Stimulated activated naive CD4-positive, alpha-beta T cell (primary cell): ENCODE measurements around the gene TRIM49C.
"Not testable (repeated sequence)": the region's sequence is repeated elsewhere in the genome, so short reads cannot be mapped to it uniquely, and the experiment has no call there.

ENCODE experiments used
- DNase-seq, 6 experiments: peaks; one replicate each; lab custom pipeline; 2025; lab: John Stamatoyannopoulos, UW

The TRIM49C gene

GRCh38 chr11:90030806-90031205 is at the start of gene TRIM49C:
Gene TRIM49C, plus strand, starts transcription at chr11:90031106. Its CDS starts 4,106 bp downstream, at chr11:90035212.
- DNase-seq: not testable (repeated sequence)

GRCh38 chr11:90024184-90024583 is 6.7 kb upstream of the TRIM49C start:
- not testable (repeated sequence) for DNase-seq

- DNase-seq: not testable (repeated sequence)
These were observed 20.8 kb downstream of the TRIM49C start for GRCh38 chr11:90051591-90052209.

- DNase-seq: not testable (repeated sequence)
These were observed 21.4 kb downstream of the TRIM49C start for GRCh38 chr11:90052311-90052710.

GRCh38 chr11:90053545-90053944 is 22.6 kb downstream of the TRIM49C start:
- not testable (repeated sequence) for DNase-seq

GRCh38 chr11:90085650-90086049 is 54.7 kb downstream of the TRIM49C start, which contains the start of gene UBTFL1:
Gene UBTFL1, plus strand, starts transcription at chr11:90085950. Its CDS starts 0 bp downstream, at chr11:90085950.
- not testable (repeated sequence) for DNase-seq

GRCh38 chr11:90088731-90089130 is 57.8 kb downstream of the TRIM49C start:
- not testable (repeated sequence) for DNase-seq
